K562 (cell line): ENCODE measurements around the gene CCT8L2. TPM values are rescaled to one million over a fixed set of nuclear protein-coding genes. Genes with fewer than 3 reads are reported as not detected.
"Not testable (repeated sequence)": the region's sequence is repeated elsewhere in the genome, so short reads cannot be mapped to it uniquely, and the experiment has no call there.

Source experiments
- ARID1B ChIP-seq: fragments of 450-650 bp; IDR thresholded peaks from 2 replicates; pipeline ENCODE4 v1.6.1; 2016; ENCODE audit warnings: antibody characterized with exemption, mild to moderate bottlenecking, inconsistent platforms
- ATF1 ChIP-seq, 2 experiments: fragments of 450-650 bp in 1 of 2; IDR thresholded peaks; 2 replicates each; pipeline ENCODE4 v1.6.1; 2016; ENCODE audit warnings: missing compliant biosample characterization in 1 of 2, missing genetic modification characterization in 1 of 2
- EP400 ChIP-seq: fragments of 450-650 bp; IDR thresholded peaks from 2 replicates; pipeline ENCODE4 v1.6.1; 2017; ENCODE audit warnings: antibody characterized with exemption, mild to moderate bottlenecking, moderate library complexity
- ESRRA ChIP-seq: fragments of 450-650 bp; IDR thresholded peaks from 2 replicates; pipeline ENCODE4 v1.6.1; 2014; ENCODE audit warnings: low read depth, mild to moderate bottlenecking, moderate library complexity, borderline replicate concordance
- HDAC1 ChIP-seq, 2 experiments: fragments of 450-650 bp; IDR thresholded peaks; 2 replicates each; pipeline ENCODE4 v1.6.1; 2016 to 2017; ENCODE audit warnings: inconsistent platforms in 1 of 2, mild to moderate bottlenecking in 1 of 2, moderate library complexity in 1 of 2
- HMBOX1 ChIP-seq: sonication (generic); IDR thresholded peaks from 2 replicates; pipeline ENCODE4 v1.6.1; 2016
- JUND ChIP-seq, 2 experiments: IDR thresholded peaks; 2 replicates in 1 of 2; 3 replicates in 1 of 2; pipeline ENCODE4 v1.6.1; 2011; ENCODE audit warnings: borderline replicate concordance in 2 of 2, low read depth in 2 of 2, low read length in 2 of 2, improper control_type of control experiment in 1 of 2, missing biosample characterization in 1 of 2, missing genetic modification characterization in 1 of 2, missing genetic modification reagents in 1 of 2
- KLF6 ChIP-seq: fragments of 250-450 bp; sonication (Bioruptor Pico); IDR thresholded peaks from 2 replicates; pipeline ENCODE4 v1.4.0; 2020; ENCODE audit warnings: mild to moderate bottlenecking, moderate library complexity, borderline replicate concordance
- MEIS2 ChIP-seq: fragments of 450-650 bp; IDR thresholded peaks from 2 replicates; pipeline ENCODE4 v1.6.1; 2014; ENCODE audit warnings: mild to moderate bottlenecking; ENCODE audit not compliant: partially characterized antibody
- MNT ChIP-seq, 2 experiments: fragments of 450-650 bp; conservative IDR thresholded peaks; 2 replicates each; pipeline ENCODE4 v1.6.1; 2017; ENCODE audit warnings: mild to moderate bottlenecking in 2 of 2, moderate library complexity in 2 of 2
- MTA1 ChIP-seq: fragments of 450-650 bp; IDR thresholded peaks from 2 replicates; pipeline ENCODE4 v1.6.1; 2017; ENCODE audit warnings: borderline replicate concordance
- NEUROD1 ChIP-seq: fragments of 150-350 bp; IDR thresholded peaks from 2 replicates; pipeline ENCODE4 v1.6.1; 2014; ENCODE audit warnings: borderline replicate concordance, low read length, low read depth; ENCODE audit not compliant: partially characterized antibody
- NFE2 ChIP-seq: IDR thresholded peaks from 2 replicates; pipeline ENCODE4 v1.6.1; 2014; ENCODE audit warnings: antibody characterized with exemption, low read depth
- PBX2 ChIP-seq, 2 experiments: IDR thresholded peaks in 1 of 2; conservative IDR thresholded peaks in 1 of 2; 2 replicates each; pipeline ENCODE4 v1.6.1; 2016; ENCODE audit warnings: low read depth in 2 of 2, mild to moderate bottlenecking in 1 of 2, missing compliant biosample characterization in 1 of 2, missing genetic modification characterization in 1 of 2, moderate library complexity in 1 of 2
- ZHX1 ChIP-seq: fragments of 150-350 bp; conservative IDR thresholded peaks from 2 replicates; pipeline ENCODE4 v1.6.1; 2014; ENCODE audit warnings: low read length
- ZNF133 ChIP-seq: fragments of 250-450 bp; sonication (Bioruptor Pico); IDR thresholded peaks from 2 replicates; pipeline ENCODE4 v1.4.0; 2020; ENCODE audit warnings: mild to moderate bottlenecking
- ZNF41 ChIP-seq: fragments of 250-450 bp; sonication (Bioruptor Pico); conservative IDR thresholded peaks from 2 replicates; pipeline ENCODE4 v1.4.0; 2020; ENCODE audit warnings: mild to moderate bottlenecking
- polyA plus RNA-seq, 8 experiments: library from polyadenylated mRNA; depleted of rRNA in 4 of 8; stranded (reverse) in 5 of 8; unstranded in 3 of 8; fragments of >200 nt; fragmentation: Nextera tagmentation in 2 of 8; fragmentation: Illumina TruSeq in 1 of 8; extraction: Ambion mirVana in 2 of 8; extraction: Trizol in 1 of 8; gene quantifications; 2 replicates each; pipeline versions ENCODE4 v1.2.1 to v1.2.3, GENCODE V29; 2011 to 2014; ENCODE audit warnings: inconsistent platforms in 1 of 8, missing spikeins in 1 of 8
- total RNA-seq, 7 experiments: library from RNA; depleted of rRNA in 6 of 7; stranded (reverse); fragments of >200 nt in 6 of 7; fragmentation: Illumina TruSeq in 2 of 7; extraction: Trizol in 2 of 7; gene quantifications; 2 replicates each; pipeline versions ENCODE4 v1.2.1 to v1.2.3, GENCODE V29; 2011 to 2021; ENCODE audit warnings: low replicate concordance in 1 of 7

CCT8L2 gene
- total and polyA plus RNA-seq, 9 of the 15 experiments (the other 6 are each of a cell fraction or from before 2014, with no cell fraction given): 0.13 TPM; not detected in 8

GRCh38 chr22:16599648-16600047 lies 7.0 kb upstream of the CCT8L2 start (continued):
- TF ChIP-seq ZHX1: 0 out of 2 replicates have a peak, but pooled peaks have one; percentile 75
- TF ChIP-seq MTA1: peak; percentile 66; the same call in 1 of the 2 replicates
- peak; percentile 51; the same call in 1 of the 2 replicates for TF ChIP-seq KLF6
- peak; percentile 8; the same call in 1 of the 2 replicates for TF ChIP-seq JUND (IDR thresholded peaks at IDR 0.05; ENCODE audit: borderline replicate concordance, low read depth, low read length)
- TF ChIP-seq JUND (tag; IDR thresholded peaks at IDR 0.05; ENCODE audit: borderline replicate concordance, low read depth, low read length); ATF1 (CRISPR knock-in tag; IDR thresholded peaks at IDR 0.05); PBX2 (CRISPR knock-in tag; IDR thresholded peaks at IDR 0.05; ENCODE audit: low read depth): not testable (repeated sequence)
- TF ChIP-seq ZNF41: peak; percentile 20; the same call in 1 of the 2 replicates
- TF ChIP-seq ARID1B: peak; percentile 64
- TF ChIP-seq HDAC1 (IDR thresholded peaks at IDR 0.05): peak in 1 of 2 experiments; percentile 65; a peak in 1 of 4 replicates
- TF ChIP-seq NFE2: peak; percentile 93
- peak; percentile 30; the same call in 1 of the 2 replicates for TF ChIP-seq ESRRA
- TF ChIP-seq NEUROD1: peak; percentile 51
- peak; percentile 82 for TF ChIP-seq MEIS2
- TF ChIP-seq EP400: 0 out of 2 replicates have a peak, but pooled peaks have one; percentile 40
- peak; percentile 15; the same call in 1 of the 2 replicates for TF ChIP-seq ATF1 (tag; IDR thresholded peaks at IDR 0.05)
- TF ChIP-seq ZNF133: 0 out of 2 replicates have a peak, but pooled peaks have one; percentile 19
- TF ChIP-seq PBX2 (tag; conservative IDR thresholded peaks at IDR 0.05; ENCODE audit: low read depth): peak; percentile 80
- peak in 1 of 2 experiments; percentile 27; a peak in 1 of 4 replicates for TF ChIP-seq MNT (conservative IDR thresholded peaks at IDR 0.05)
- TF ChIP-seq HMBOX1: peak; percentile 63
